Activated naive CD8-positive, alpha-beta T cell treated with anti-CD3 and anti-CD28 coated beads, Interleukin-2, amount 50 U/mL, for 16 hours (primary cell): ENCODE measurements around the gene PRKD1.
"Not testable (repeated sequence)": the region's sequence is repeated elsewhere in the genome, so short reads cannot be mapped to it uniquely, and the experiment has no call there.

Source experiments
- DNase-seq: peaks from one replicate; pipeline ENCODE4 v3.0.0-alpha.2; 2020; ENCODE audit warnings: low read depth, low spot score

The PRKD1 gene

GRCh38 chr14:29799464-29800095, 128.1 kb downstream of the PRKD1 start:
- DNase-seq = no peak

- DNase-seq = no peak
Observed at GRCh38 chr14:29798811-29799210, 128.8 kb downstream of the PRKD1 start.

- DNase-seq = no peak
Observed at GRCh38 chr14:29798108-29798663, 129.5 kb downstream of the PRKD1 start.

GRCh38 chr14:29796853-29797252, 130.8 kb downstream of the PRKD1 start:
- DNase-seq = no peak

- no peak for DNase-seq
Observed at GRCh38 chr14:29789475-29789874, 138.2 kb downstream of the PRKD1 start.

DNA sequence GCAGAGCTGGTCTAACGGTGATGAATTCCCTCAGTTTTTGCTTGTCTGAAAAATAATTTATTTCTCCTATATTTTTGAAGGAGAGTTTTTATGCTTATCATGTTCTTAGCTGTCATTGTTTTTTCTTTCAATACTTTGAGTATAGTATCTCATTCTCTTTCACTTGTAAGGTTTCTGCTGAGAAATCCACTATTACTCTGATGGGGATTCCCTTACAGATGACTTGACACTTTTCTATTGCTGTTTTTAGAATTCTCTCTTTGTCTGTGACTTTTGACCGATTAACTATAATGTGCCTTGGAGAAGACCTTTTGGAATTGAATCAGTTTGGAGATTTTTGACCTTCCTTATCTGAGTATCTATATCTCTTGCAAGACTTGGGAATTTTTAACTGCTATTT, 139.6 kb downstream of the PRKD1 start:
- DNase-seq = no peak

GRCh38 chr14:29783556-29783955, 144.1 kb downstream of the PRKD1 start:
- no peak for DNase-seq

DNA sequence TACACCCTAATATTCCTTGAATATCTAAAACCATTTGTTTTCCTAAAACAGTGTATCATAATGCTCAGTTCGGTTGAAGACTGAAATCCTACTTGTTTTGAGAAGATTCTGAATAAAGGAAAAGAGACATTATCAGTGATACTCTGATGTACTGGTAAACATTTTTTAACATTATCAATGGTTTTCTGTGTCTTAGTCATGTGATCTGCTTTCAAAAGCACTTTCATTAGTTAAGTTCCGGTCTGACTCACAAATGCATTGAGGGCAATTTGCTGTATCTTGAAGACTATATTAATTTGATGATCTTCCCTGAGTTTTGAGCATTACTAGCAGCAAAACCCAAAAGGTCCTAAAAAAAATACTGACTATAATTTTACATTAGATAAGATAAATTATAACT, 145.6 kb downstream of the PRKD1 start:
- DNase-seq = no peak

- not testable (repeated sequence) for DNase-seq
Observed at GRCh38 chr14:29777142-29777541, 150.5 kb downstream of the PRKD1 start.

DNA sequence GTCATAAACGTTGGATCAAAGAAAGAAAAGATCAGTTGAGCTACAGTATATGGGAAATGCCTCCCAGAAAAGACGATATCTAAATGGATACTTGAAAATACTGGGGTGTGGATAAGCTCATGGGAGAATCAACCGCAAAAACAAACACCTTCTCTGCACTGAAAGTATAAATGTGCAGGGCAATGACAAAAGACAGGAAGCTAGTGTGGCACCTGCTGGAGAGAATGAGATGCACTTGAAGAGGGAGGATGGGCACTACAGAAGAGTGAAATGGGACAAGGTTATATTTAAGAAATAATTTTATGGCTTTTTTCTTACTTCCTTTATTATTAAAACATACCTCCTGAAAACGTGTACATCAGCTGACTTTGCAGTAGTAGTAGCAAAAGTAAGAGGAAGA, 153.7 kb downstream of the PRKD1 start:
- no peak for DNase-seq

DNA sequence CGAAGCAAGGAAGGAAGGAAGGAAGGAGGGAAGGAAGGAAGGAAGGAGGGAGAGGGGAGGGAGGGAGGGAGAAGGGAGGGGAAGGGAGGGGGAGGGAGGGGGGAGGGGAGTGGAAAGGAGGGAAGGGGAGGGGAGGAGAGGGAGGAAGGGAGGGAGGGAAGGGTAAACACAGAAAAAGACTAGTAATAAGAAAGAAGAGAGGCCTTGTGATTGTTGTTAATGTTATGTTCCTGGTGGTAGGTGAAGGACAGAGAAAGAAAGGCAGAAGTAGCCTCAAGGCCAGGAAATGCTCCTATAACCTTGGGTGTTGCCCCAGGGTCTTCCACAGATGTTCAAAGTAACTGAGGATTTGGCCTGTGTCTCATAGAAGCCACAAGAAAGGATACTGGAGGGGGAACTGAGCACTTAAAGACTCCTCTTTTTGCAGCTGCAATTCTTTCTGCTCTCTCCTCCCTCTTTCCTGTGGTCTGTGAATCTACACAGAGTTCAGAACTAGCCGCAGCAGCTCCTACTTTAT, 164.2 kb downstream of the PRKD1 start:
- no peak for DNase-seq

DNA sequence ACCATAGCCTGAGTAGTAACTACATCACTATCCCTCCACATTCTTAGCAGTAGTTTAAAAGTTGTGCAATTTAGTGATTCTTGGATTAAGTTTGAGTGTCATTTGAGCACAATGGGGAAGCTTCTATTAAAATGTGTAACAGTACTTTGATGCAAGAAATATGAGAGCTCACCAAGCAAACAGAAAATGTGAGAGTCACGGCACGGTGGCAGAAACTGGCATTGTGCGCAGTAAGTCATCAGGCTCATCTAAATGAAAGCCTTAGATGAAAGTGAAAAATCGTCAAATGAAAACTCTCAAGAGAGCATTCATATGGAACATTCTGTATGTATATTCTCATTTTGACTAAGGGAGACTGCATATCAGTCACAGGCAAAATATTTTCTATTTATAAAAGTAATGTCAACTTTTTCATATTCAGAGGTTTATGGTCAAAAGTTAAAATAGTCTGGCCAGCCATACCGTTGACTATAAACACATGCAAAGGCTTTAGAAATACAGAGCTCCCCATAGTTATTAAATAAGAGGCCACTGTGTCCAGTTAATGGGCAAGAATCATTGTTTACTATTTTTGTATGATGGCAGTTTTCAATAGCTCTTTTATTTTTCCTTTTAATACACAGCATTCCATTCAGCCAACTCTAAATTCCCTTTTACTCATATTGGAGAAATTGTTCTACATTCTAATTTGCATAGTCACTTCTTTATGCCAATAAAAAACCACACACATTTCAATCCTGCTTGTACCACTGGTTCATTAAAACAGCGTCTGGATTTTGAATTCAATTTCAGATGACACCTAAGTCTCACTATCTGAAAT, 167.9 kb downstream of the PRKD1 start:
- DNase-seq = no peak

DNA sequence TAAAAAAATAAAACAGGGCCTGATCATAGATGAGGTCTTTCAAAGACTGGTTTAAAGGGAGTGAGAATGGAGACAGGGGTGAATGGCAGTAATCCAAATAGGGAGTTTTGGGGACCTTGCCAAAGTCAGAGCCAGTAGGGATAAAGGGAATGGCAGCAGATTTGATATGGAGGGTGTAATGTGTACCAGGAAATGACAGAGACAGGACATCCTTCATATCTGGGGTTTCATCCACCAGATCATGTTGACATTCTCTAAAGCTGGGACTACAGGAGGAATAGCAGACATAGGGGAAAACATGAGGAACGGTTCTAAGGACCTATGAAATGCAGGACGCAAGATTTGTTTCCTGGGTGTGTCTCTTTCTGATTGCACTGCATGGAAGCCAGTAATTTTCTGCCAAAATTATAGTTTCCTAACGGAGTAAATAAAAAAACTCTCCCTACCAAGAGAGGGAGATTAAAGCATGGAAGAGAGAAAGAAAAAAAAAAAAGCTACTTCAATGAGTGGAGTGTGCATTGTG, 169.9 kb downstream of the PRKD1 start:
- DNase-seq = no peak

- DNase-seq = no peak
Observed at GRCh38 chr14:29757188-29757680, 170.4 kb downstream of the PRKD1 start.

GRCh38 chr14:29756019-29756385, 171.6 kb downstream of the PRKD1 start:
- no peak for DNase-seq

DNA sequence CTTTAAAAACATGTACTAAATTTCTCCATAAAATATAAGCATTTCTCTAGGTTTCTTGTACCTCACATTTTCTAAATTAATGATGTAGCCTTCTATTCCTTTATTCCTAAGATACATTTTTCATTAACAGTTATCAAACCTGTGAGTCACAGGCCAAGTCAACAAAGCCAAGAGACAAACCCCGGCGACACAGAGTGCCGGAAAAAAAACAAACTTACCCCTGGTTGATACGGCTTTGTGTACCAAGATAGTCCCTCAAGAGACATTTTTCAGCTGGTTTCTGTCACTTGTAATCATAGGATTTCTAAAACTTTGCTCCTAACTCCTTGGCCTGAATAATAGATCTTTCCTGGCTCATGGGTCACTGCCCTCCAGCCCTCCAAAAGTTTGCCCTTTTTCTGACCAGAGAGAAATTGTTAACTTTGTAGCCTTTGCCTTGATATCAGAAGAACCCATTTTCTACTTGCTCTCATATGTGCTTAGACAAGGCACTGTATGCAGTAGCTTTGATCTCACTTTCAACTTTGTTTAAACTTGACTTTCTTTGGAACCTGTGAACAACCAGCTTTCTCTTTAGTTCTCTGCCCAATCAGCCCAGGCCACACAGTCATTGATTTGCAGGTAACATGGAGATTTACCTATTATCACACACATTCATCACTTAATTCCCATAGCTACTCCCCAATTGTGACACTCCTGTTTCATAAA, 172.2 kb downstream of the PRKD1 start:
- no peak for DNase-seq

DNA sequence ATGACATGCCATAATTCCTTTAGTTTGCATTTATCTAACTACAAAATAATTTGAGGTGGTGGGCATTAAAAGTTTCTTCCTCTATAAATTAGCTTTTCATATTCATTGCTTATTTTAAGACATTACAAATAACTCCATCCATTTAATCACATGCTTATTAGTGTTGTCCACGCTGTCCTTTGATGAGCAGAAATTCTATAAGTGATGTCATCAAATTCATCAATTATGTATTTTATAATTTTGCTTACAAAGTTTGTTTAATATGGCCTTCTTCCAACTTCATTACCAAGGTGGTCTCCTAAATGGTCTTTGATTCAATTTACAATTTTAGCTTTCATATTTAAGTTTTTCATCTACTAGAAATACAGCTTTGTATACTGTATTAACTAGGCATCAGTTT, 173.5 kb downstream of the PRKD1 start:
- no peak for DNase-seq

- no peak for DNase-seq
Observed at GRCh38 chr14:29752221-29752923, 175.3 kb downstream of the PRKD1 start.

DNA sequence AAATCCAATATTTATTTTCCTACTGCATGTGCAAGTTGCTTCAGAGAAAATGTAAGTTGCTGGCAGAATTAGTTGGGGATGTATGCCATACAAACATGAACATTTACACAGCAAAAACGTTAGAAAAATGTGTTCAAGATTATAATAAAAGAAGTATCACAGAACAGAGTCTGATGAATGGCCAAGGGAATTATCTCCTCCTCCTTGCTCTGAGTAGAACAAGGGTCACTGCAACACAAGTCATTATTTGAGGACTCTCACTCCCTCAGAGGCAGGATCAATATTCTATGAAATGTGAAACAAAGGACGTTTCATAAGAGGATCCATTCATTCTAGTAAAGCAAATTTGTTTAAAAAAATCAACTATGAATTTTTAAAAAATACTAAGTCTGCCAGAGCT, 177.8 kb downstream of the PRKD1 start:
- DNase-seq = no peak

DNA sequence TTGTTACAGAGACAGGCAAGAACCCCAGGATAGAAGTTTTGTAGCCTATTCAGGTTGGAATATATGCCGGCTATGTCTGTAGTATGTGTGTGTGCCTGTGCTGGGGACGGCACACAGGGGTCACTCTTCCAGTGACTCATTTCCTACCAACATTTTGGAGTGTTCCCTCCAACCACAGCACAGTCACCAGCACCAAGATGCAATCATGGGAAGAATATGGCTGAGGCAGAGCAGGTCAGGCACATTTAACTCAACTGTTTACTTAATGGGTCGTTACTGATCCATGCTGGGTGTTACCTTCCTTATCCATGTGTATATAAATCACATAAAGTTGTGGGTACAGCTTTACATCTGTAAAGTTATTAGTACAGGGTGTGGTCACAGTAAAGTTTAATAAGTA, 178.3 kb downstream of the PRKD1 start:
- no peak for DNase-seq

DNA sequence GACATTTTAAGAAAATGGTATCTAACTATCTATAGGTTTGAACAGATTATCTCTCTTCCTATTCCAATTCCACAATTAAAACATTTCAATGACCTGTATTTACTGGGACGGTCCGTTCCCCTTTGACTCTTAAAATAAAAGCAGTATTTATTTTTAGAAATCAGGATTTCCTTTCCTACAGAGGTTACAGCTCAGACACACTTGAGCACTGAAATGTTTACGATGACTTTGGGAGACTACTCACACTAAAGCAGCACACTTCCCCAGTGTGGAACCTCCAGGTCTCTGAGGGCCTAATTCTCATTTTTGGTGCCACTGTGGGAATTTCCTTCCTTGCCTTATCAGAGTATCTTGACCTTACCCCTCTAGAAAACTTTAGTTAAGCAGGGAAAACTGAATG, 181.8 kb downstream of the PRKD1 start:
- no peak for DNase-seq
